GM18502 (cell line): ENCODE results near the gene MFAP3L.
A peak's percentile ranks its signal among the peaks of the same experiment; 100 is the strongest.
"Not testable (repeated sequence)": the region's sequence is repeated elsewhere in the genome, so short reads cannot be mapped to it uniquely, and the experiment has no call there.

ENCODE experiments used
- ATAC-seq: cut with Tn5 transposase; IDR thresholded peaks from one replicate; pipeline ENCODE4 v1.9.1; 2021; ENCODE audit warnings: mild to moderate bottlenecking; ENCODE audit not compliant: unreplicated experiment, poor library complexity

MFAP3L gene

DNA sequence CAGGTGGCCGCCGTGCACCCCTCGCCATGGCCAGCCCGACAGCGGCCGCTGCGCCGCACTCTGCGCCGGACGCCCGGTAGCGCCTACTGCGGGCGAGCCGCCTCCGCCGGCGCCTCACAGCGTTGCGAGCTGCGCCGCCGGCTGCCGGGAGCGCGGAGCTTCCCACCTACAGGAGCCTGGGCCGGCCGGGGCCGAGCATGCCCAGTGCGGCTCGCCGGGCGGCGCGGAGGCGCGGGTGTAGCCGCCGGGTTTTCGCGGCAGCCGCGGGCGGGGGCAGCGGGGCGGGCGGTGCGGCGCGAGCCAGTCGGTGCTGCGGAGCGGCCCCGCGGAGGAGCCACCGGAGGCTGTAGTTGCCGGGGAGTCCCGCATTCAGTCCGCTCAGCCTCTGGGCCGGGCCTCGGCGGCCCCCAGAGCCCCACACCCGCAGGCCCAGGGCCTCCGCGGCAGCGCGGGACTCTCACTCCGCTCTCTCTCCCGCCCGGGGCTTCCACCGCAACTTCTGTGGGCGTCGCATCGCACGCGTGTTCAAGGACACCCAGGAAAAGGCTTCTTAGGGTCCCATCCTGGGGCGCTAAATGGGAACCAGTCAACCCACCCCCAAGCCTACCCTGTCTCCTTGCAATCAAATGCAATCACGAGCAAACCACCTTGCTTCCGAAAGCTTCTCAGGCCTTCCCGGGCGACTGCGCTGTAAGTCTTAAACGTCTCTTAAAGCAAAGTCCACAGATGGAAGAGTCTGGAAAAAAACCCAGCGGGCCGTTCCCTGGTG lies at the start of gene MFAP3L:
Gene MFAP3L (minus strand): TSS at position 143 of the 769 bp plus-strand sequence. CDS start 20,518 bp downstream, outside the sequence.
- ATAC-seq: peak; percentile 84

DNA sequence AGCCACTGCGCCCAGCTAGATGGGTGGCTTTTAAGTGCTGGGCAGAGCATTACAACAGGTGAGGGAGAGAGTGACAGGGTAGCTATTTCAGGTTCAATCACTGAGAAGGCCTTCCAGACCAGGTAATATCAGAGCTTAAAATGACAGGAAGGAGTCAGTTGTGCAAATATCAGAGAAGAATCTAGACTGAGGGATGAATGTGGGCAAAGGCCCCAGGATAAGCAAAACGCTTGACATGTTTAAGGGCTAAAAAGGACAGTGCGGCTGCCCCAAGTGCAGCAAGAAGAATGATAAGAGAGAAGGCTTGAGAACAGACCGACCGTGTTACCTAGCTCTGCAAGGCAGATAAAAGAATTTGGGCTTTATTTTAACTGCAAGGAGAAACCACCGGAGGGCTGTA lies 45.0 kb upstream of the MFAP3L start:
- ATAC-seq: no peak

DNA sequence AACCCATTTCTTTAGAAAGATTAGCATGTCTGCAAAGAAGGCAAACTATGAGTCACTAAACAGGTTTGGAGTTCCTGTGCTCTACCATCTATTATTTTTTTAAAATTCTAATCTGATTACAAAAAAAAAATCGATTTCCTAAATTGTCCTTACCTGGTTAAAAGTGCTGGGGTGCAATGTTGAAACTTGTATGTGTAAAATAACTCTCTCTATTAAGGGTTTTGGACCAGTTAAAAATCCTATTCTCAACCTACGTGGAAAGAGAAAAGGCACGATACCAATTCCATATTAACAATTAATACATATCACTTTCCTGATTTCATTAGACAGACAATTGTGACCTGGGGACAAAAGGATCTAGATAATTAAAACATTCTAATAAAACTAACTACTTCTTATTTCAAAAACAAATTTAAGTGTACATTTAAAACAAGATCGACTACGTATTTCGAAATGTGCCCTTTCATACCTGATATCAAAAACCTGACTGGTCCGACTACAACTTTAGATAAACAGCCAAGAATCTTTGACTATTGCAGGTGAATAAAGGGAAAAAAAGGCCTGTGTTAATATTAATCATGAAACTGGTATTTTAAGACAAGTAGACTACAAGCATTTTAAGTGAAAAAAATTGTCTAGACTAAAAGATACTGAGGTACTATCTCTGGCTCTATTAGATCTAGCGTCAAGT lies 42.4 kb upstream of the MFAP3L start:
- no peak for ATAC-seq

DNA sequence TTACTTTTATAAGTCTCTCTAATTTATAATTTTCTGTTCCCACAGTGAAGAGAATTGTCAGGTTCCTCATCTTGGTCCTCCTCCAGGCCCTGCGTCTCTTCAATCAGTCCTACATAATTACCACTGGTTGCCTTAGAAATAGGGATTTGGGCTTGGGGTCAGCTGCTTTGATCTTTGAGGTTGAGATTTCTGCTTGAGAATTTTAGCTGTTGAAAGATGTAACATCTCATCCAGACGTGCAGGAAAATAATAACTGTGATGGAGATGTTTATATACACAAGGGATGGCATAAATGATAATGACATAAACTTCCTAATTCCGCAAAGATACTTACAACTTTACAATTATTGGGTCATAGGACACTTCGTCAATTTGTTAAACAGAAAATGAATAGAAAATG lies 33.2 kb upstream of the MFAP3L start:
- no peak for ATAC-seq

DNA sequence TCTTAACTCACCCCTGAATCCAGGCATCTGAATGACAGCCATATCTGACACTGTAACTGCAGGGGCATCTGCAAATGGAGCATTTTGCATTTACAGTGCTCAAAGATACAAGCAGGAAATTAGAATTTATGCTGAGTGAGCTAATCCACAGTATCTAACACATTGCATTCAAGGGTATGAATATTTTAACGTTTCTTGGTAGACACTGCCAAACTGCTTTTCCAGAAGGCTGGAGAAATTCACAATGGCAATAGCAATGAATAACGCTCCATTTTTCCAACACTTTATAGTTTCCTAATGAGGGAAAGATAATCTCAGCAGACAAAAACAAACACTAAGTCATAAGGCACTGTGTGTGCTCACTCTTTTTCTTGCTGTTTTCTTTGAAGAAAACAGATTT lies 32.6 kb upstream of the MFAP3L start:
- no peak for ATAC-seq

DNA sequence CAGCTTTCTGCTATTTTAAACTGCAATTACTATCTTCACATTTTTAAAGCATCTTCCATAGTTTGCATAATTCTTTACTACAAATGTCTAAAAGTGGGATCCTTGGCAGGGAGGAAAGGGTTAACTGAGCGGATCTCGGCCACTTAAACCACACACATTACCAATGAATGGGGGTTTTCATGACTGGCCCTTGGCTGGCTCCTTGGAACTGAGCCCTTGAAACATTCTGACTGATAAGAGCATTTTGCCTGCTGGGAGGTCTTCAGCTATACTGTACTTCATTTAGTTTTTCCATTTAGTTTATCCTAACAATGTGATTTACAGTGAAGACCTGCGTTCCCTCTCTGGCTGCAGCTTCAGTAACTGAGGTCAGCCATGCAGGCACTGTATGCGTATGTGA lies 31.7 kb upstream of the MFAP3L start:
- ATAC-seq: no peak

DNA sequence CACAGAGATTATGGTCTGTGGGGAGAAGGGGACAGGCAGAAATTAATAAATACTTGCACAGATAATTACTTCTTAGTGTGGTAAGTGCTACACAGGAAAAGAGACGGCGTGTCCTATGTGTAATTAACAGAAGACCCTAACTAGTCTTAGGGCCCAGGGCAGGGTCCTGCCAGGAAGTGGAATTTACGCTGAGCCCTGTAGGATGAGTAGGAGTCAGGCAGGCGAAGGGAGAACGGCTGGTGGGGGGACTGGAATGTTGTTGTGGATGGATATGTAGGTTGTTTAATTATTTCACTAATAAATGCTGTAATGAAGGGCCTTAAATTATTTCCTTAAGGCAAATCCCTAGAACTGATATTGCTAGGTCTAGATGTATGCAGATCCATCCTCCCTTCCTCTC lies 26.7 kb upstream of the MFAP3L start:
- ATAC-seq: no peak

DNA sequence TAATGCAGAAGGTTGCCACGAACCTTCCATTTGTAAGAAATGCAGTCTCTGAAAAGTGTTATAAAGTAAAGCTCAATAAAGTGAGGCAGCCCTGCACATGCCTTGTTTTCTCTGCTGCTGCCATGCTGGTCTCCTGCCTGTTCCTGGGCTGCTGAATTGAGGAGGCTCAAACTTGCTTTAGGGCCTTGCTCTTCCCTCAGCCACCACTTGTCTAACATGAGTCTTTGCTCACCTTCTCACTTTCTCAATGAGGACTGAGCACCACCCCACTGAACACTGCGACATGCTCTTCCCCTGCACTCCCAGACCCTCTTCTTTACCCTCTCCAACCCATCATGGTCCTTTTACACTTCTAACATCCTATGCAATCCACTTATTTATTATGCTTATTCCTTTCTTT lies 25.2 kb upstream of the MFAP3L start:
- no peak for ATAC-seq

DNA sequence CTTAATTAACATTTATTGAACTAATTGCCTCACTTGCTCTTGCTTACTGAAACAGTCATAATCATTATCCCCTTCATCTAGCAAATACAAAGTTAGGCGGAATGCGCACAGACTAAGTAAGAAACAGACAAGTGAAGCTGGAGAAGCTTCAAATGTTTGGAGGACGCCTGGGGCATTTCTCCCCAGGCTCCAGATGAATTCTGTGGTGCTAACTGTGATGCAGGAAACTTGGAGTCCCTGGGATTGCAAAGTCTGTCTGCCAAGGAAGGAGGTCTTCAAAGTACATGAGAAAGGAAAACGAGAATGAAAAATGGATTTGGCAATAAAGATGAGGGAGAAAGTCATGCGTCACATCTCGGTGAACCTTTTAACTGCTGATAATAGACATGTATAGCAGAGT lies 23.6 kb upstream of the MFAP3L start:
- no peak for ATAC-seq

DNA sequence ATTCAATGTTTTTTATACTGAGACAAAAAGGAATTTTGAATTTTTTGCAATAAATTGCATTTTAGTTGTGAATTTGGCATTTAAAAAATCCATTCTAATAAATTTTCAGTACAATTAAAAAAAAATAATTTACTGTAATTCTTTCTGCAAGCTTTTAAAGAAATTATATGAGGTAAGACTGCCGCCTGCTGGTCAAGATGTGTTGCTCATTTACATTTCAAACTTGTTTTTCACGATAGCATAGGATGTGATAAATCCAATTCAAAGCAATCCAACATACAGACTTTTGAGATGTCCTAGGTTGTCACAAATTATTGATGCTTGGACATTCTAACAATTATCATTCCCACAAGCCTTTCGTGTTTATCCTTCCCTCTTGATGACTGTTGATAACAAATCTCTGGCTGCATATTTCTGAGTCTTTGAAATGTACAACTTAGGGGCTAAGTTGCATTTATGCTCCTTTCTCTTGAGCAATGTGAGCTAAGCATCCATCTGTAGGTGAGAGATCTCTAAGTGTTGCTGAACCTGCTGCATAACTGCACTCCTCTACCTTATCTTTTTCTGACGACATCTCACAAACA lies 21.7 kb upstream of the MFAP3L start:
- no peak for ATAC-seq

DNA sequence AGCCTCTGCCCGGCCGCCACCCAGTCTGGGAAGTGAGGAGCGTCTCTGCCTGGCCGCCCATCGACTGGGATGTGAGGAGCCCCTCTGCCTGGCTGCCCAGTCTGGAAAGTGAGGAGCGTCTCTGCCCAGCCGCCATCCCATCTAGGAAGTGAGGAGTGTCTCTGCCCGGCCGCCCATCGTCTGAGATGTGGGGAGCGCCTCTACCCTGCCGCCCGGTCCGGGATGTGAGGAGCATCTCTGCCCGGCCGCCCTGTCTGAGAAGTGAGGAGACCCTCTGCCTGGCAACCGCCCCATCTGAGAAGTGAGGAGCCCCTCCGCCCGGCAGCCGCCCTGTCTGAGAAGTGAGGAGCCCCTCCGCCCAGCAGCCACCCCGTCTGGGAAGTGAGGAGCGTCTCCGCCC lies 20.0 kb upstream of the MFAP3L start:
- not testable (repeated sequence) for ATAC-seq

DNA sequence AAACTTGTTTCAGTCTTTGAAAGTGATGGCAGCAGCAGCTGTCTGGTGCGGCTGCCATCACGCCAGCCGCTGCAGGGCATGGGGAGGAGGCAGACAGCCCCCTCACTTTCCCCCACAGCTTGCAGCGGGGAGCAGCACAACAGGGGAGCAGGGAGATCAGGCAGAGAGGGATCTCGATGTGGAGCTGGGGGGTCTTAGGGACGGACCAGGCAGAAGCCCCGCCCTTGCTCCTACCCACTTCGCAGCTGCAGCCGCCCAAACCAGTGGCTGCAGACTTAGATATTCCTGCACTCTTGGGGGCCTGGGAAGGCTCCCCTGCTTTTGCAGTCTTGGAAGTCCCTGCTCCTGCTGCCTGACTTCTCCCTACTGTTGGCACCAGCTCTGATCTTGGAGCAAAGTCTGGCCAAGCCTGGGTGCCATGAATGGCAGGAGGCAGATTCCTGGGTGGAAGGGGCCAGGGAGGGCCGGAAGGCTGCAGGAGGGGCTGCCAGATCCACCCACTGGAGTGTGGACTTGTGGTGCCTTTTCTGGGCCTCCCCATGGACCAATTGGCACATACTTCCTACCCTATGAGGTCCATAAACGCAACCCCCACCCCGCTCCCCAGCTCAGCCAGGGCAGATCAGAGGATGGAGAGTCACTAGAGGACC lies 14.0 kb upstream of the MFAP3L start:
- ATAC-seq: no peak

DNA sequence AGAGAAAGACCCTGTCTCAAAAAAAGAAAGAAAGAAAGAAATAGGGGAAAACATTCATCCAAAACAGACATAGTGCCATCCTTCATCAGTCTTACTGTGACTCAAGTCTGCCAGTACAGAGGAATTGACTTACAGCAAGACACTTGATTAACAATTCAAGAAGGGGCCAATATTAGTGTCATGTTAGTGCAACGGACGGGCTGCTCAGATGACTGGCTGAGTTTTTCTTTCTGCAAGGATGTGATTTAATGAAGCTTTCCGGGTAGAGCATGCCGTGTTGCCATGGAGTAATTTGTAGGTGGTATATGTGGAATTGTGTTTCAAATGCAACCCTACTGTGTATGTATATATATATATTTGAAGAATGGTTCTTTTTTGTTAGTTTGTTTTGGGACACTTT lies 12.6 kb upstream of the MFAP3L start:
- ATAC-seq: no peak

DNA sequence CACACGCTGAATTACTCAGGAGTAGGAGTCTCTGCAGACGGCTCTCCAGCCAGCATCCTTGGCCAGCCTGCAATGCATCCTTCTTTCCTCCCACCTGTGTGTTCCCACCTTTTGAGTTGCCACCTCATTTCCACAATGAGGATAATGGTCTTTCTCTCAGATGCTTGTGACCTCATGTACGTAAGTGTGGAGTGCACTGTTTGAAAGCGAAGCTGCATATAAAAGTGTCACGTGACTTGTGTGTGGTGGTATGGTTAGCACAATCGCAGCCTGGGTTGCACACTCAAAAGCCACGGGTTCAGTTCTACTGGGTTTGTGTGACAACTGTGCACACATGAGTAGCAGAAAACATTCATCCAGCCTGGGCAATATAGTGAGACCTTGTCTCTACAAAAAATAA lies 12.0 kb upstream of the MFAP3L start:
- no peak for ATAC-seq

DNA sequence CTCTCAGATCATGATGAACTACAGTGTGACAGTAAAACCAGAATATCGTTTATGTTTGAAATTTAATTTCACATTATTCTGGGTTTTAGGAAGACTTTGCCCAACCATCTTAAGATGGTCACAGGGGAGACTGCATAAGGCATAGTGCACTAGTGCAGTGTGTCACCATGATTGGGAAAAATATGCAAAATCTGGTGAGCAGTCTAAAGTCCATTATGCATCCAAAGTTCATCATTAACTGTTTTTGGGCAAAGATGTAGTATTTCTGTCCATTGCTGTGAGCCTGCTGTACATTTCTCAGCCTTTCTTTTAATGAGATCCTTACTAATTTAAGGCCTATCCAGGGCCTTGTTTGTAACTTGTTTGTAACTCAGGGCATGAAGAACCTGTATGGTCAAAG lies 11.3 kb upstream of the MFAP3L start:
- no peak for ATAC-seq

DNA sequence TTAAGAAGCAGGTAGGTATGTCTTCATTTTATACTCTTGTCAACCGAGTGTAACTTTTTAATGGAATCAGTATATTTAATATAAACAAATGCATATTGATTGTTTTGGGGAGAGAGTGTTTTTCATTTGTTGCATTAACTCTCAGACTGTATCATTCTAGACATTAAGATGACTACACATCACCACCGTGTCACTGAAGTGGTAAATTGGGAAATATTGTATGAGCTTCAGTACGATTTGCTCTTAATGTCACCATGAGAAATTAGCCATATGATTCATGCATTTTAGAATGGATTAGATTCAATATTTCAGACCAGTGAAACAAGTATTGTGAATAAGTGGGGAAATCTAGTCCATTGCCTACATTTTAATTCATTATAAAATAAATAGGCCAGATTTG lies 9.7 kb upstream of the MFAP3L start:
- ATAC-seq: no peak

DNA sequence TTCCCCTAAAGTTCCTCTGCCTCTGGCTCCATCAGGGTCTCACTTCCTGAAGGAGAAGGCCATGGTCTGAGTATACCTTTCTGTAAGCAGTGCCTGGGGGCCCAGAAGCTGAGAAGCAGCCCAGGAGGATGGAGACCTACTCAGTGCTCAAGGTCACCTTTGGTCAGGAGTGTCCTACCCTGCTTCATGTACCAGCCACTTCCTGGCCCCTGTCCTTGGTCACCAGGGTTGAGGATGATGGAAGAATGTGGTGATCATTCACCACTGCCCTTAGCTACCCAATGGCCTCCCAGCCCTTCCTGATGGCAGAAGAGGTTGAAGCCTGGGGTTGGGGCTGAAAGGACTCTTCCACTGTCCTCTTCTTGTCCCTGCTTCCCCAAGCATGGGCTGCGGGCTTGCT lies 9.0 kb upstream of the MFAP3L start:
- no peak for ATAC-seq

DNA sequence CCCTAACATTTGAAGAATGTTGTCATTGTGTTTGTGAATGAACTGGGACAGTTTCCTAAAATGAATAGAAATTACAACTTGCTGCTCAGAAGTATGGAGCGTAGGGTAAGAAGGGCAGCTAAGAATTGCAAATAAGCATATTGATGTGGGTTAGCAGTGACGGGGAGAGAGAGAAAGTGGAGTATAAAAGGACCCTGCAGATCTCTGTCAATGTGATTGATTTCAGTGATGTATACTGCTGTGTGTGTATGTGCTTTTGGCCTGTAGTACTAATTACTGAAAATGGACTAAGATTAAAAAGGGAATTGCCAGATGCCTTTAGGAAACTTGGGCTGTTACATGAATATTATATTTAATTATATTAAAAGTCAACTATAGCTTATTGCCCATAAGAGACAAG lies 7.8 kb upstream of the MFAP3L start:
- ATAC-seq: no peak

DNA sequence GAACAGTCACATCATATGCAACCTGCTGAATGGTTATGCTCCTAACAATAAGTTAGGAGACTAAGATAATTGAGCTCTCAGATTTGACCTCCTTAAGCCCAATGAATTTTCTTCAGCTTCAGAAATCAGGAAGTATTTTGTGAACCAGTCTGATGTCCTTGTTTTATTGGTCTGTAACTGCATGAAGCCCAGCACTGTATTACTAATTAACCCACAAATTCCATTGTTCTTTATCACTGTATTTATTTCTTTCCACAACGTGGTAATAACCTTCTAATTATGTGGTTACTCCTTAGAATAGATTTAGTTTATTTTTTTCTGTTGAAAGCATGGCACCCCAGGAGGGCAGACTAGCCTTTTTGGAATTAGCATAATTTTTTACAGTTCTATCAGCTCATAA lies 3.9 kb upstream of the MFAP3L start:
- ATAC-seq: no peak

DNA sequence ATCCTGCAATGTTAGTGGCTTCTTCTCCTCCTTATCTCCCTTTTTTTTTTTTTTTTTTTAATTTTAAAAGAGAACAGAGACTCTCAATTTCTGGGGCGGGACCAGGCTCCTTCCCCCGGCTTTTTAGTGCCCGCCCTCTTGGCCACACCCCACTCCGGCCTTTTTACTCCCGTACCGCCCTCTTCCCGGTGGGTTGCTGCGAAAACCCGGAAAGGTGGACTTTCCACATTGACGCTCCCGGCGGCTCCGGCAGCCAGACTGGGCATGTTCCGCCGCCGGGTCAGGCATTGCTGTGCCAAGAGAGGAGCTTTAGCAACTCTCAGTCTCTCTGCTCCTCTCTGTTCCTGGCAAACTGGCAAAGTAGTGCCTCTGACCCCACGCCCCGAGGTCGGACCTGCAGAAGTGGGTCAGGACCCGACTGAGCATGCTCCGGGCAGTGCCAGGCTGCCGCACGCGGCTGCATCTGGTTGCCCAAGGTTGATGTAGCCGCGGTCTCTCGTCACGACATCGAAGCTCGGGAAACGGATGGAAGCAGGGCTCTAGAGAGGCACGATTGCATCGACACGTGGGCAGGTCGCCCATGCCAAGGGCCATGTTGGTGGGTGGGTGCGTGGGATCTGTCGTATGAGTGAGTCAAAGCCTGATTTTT lies 1.1 kb upstream of the MFAP3L start:
- ATAC-seq: peak; percentile 72
